ENCODE data around the gene MAP2K4. TPM values are rescaled to one million over a fixed set of nuclear protein-coding genes. Genes with fewer than 3 reads are reported as not detected.

The MAP2K4 gene
- total and polyA plus RNA-seq, 7 donors, result 13.5 to 41.3 (median 27.4) TPM

GRCh38 chr17:12164085-12164484 lies 143.4 kb downstream of the MAP2K4 start:
- no peaks in the 10 kb centered on the region for H3K9me3 ChIP-seq
- H3K4me3 ChIP-seq, result no peak overlapping the region
- 88 to 89% methylated on average over 4 of the region's 4 CpGs for WGBS, 2 donors
- intact Hi-C loops (cut with DNase I), result no loop called here
- H3K27ac ChIP-seq, result no peak overlapping the region
- no peak for DNase-seq
- TF ChIP-seq, protein P1, sequence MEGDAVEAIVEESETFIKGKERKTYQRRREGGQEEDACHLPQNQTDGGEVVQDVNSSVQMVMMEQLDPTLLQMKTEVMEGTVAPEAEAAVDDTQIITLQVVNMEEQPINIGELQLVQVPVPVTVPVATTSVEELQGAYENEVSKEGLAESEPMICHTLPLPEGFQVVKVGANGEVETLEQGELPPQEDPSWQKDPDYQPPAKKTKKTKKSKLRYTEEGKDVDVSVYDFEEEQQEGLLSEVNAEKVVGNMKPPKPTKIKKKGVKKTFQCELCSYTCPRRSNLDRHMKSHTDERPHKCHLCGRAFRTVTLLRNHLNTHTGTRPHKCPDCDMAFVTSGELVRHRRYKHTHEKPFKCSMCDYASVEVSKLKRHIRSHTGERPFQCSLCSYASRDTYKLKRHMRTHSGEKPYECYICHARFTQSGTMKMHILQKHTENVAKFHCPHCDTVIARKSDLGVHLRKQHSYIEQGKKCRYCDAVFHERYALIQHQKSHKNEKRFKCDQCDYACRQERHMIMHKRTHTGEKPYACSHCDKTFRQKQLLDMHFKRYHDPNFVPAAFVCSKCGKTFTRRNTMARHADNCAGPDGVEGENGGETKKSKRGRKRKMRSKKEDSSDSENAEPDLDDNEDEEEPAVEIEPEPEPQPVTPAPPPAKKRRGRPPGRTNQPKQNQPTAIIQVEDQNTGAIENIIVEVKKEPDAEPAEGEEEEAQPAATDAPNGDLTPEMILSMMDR (IDR thresholded peaks at IDR 0.05), result no peak
- TF ChIP-seq POLR2AphosphoS5 (IDR thresholded peaks at IDR 0.05) (no peak), POLR2A (IDR thresholded peaks at IDR 0.05) (no peak), EP300 (IDR thresholded peaks at IDR 0.05) (no peak)
- no peaks in the 10 kb centered on the region for H3K36me3 ChIP-seq
- H3K27me3 ChIP-seq, result no peaks in the 10 kb centered on the region
- no peaks in the 10 kb centered on the region for H3K4me1 ChIP-seq

DNA sequence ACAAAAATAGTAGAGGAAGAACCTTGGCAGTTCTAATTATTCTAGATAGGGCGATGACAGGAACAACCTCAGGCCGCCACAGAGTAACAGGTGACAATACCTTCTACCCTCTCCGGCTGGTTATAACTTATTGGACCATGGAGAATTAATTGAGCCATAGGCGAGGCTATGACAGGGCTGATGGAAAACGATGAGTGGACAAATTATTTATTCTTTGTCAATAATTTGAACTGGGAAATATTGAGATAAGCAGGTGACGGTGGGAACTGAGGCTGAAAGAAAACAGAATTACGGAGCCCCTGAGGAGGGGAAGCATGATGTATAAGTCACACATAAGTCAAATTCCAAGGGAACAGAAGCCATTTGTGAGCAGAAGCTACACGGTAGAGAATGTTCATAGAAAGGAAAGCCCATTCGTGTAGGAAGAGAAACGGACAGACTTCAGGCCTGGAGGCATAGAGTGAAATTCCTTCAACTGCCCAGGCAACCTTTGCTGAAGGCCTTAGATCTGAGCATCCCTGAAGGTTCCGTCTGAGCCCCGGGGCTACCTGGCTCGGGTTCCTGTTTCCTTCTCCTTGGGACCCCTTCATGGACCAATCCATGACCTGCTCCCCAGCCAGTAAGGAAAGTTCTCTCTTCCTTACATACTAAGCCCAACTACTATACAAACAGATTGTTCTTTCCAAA lies 158.1 kb downstream of the MAP2K4 start:
- intact Hi-C loops (cut with DNase I), result no loop called here
- no peaks in the 10 kb centered on the region for H3K36me3 ChIP-seq
- H3K27ac ChIP-seq, result no peak overlapping the region
- peaks cover 4 to 14% (median 8%) of the 10 kb centered on the region in 4 donors for H3K4me1 ChIP-seq
- no peak for TF ChIP-seq POLR2AphosphoS5 (IDR thresholded peaks at IDR 0.05)
- TF ChIP-seq, protein P1 (IDR thresholded peaks at IDR 0.05), result no peak
- no peak for TF ChIP-seq POLR2A (IDR thresholded peaks at IDR 0.05)
- no peak for TF ChIP-seq EP300 (IDR thresholded peaks at IDR 0.05)
- WGBS, 2 donors, result 83 to 88% methylated on average over 13 of the region's 13 CpGs
- H3K4me3 ChIP-seq, result no peak overlapping the region
- DNase-seq, result no peak
- no peaks in the 10 kb centered on the region for H3K27me3 ChIP-seq
- H3K9me3 ChIP-seq, result no peaks in the 10 kb centered on the region

DNA sequence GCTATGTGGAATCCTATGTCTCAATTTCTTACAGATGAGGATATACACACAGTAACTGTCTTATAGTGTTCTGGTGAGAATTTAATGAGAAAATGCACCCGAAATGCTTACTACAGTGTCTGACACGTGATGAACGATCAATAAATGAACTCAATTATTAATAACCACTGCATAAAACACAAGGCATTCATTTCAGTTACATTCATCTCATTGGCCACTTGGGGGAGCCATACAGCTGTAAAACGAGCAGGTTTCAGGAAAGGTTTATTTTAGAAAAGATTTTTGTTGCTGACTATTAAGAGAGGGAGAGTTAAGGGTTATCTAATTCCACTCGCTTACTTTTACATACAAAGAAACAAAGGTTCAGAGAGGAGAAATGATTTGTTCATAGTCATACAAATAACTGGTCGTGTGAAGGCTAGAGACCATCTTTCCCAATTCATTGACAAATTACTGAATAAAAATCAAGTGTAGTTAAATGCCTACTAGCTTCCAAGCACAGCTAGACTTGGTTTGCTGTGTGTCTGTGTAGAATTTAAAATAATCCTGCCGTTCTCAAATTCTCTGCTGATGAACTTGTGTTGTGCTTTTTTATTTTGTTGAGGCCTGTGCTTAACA lies 160.1 kb downstream of the MAP2K4 start:
- intact Hi-C loops (cut with DNase I), result loop anchor here (1.0 to 5.0 kb wide), 4 partner anchors 77 to 823 kb away; no protein-coding TSS in a partner anchor
- H3K27ac ChIP-seq, result peak overlapping the region; percentile 58 to 73 (median 64)

GRCh38 chr17:12187658-12188057 lies 167.0 kb downstream of the MAP2K4 start:
- TF ChIP-seq, protein P1 (IDR thresholded peaks at IDR 0.05), result no peak
- TF ChIP-seq EP300 (IDR thresholded peaks at IDR 0.05) (no peak), POLR2AphosphoS5 (IDR thresholded peaks at IDR 0.05) (no peak), POLR2A (IDR thresholded peaks at IDR 0.05) (no peak)
- no peak overlapping the region for H3K4me3 ChIP-seq
- no peak for DNase-seq
- peaks cover 0 to 7% (median 6%) of the 10 kb centered on the region in 4 donors for H3K4me1 ChIP-seq
- no peaks in the 10 kb centered on the region for H3K36me3 ChIP-seq
- peaks cover 0 to 5% (median 0%) of the 10 kb centered on the region in 4 donors for H3K9me3 ChIP-seq
- intact Hi-C loops (cut with DNase I), result no loop called here
- H3K27me3 ChIP-seq, result no peaks in the 10 kb centered on the region
- 92 to 94% methylated on average over 1 of the region's 1 CpG for WGBS, 2 donors
- H3K27ac ChIP-seq, result no peak overlapping the region

More for the DNA sequence above, 160.1 kb downstream of the MAP2K4 start:
- Histone ChIP-seq H3K9me3 (no peaks in the 10 kb centered on the region), H3K27me3 (no peaks in the 10 kb centered on the region), H3K36me3 (no peaks in the 10 kb centered on the region), H3K4me1 (peaks cover 4 to 14% (median 8%) of the 10 kb centered on the region in 4 donors), H3K4me3 (no peak overlapping the region)
- WGBS, 2 donors, result 15 to 18% methylated on average over 7 of the region's 7 CpGs
- no peak for DNase-seq
- TF ChIP-seq, protein P1 (IDR thresholded peaks at IDR 0.05), result peak; percentile 62 to 73 (median 70)
- TF ChIP-seq EP300 (IDR thresholded peaks at IDR 0.05) (no peak), POLR2AphosphoS5 (IDR thresholded peaks at IDR 0.05) (no peak), POLR2A (IDR thresholded peaks at IDR 0.05) (no peak)

Measured in sigmoid colon (tissue), 7 donors.